Measurements from ENCODE around the gene PLAGL1. TPM values are rescaled to one million over a fixed set of nuclear protein-coding genes. Genes with fewer than 3 reads are reported as not detected.

Gene PLAGL1
- total and polyA plus RNA-seq, 2 of the 13 experiments (the other 11 are each of a cell fraction or from before 2014, with no cell fraction given), result 0.60 to 2.3 TPM

GRCh38 chr6:144055121-144055931 lies 47.3 kb upstream of the PLAGL1 start (continued):
- TF ChIP-seq HINFP (CRISPR knock-in tag; IDR thresholded peaks at IDR 0.05; ENCODE audit: low read depth) (no peak), ATF3 (CRISPR knock-in tag; IDR thresholded peaks at IDR 0.05) (no peak), ZNF567 (CRISPR knock-in tag; IDR thresholded peaks at IDR 0.05; ENCODE audit: borderline replicate concordance) (no peak), SRSF1 (optimal IDR thresholded peaks at IDR 0.05; ENCODE audit: low read depth, low read length) (no peak), TMF1 (CRISPR knock-in tag; IDR thresholded peaks at IDR 0.05; ENCODE audit: low read depth) (no peak), ZC3H4 (CRISPR knock-in tag; IDR thresholded peaks at IDR 0.05; ENCODE audit: borderline replicate concordance) (no peak)
- TF ChIP-seq, protein P1, sequence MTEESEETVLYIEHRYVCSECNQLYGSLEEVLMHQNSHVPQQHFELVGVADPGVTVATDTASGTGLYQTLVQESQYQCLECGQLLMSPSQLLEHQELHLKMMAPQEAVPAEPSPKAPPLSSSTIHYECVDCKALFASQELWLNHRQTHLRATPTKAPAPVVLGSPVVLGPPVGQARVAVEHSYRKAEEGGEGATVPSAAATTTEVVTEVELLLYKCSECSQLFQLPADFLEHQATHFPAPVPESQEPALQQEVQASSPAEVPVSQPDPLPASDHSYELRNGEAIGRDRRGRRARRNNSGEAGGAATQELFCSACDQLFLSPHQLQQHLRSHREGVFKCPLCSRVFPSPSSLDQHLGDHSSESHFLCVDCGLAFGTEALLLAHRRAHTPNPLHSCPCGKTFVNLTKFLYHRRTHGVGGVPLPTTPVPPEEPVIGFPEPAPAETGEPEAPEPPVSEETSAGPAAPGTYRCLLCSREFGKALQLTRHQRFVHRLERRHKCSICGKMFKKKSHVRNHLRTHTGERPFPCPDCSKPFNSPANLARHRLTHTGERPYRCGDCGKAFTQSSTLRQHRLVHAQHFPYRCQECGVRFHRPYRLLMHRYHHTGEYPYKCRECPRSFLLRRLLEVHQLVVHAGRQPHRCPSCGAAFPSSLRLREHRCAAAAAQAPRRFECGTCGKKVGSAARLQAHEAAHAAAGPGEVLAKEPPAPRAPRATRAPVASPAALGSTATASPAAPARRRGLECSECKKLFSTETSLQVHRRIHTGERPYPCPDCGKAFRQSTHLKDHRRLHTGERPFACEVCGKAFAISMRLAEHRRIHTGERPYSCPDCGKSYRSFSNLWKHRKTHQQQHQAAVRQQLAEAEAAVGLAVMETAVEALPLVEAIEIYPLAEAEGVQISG (CRISPR knock-in tag; IDR thresholded peaks at IDR 0.05), result no peak
- TF ChIP-seq, protein P2, sequence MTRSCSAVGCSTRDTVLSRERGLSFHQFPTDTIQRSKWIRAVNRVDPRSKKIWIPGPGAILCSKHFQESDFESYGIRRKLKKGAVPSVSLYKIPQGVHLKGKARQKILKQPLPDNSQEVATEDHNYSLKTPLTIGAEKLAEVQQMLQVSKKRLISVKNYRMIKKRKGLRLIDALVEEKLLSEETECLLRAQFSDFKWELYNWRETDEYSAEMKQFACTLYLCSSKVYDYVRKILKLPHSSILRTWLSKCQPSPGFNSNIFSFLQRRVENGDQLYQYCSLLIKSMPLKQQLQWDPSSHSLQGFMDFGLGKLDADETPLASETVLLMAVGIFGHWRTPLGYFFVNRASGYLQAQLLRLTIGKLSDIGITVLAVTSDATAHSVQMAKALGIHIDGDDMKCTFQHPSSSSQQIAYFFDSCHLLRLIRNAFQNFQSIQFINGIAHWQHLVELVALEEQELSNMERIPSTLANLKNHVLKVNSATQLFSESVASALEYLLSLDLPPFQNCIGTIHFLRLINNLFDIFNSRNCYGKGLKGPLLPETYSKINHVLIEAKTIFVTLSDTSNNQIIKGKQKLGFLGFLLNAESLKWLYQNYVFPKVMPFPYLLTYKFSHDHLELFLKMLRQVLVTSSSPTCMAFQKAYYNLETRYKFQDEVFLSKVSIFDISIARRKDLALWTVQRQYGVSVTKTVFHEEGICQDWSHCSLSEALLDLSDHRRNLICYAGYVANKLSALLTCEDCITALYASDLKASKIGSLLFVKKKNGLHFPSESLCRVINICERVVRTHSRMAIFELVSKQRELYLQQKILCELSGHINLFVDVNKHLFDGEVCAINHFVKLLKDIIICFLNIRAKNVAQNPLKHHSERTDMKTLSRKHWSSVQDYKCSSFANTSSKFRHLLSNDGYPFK (CRISPR knock-in tag; IDR thresholded peaks at IDR 0.05; ENCODE audit: borderline replicate concordance), result no peak
- TF ChIP-seq, protein P3, sequence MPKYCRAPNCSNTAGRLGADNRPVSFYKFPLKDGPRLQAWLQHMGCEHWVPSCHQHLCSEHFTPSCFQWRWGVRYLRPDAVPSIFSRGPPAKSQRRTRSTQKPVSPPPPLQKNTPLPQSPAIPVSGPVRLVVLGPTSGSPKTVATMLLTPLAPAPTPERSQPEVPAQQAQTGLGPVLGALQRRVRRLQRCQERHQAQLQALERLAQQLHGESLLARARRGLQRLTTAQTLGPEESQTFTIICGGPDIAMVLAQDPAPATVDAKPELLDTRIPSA (CRISPR knock-in tag; IDR thresholded peaks at IDR 0.05; ENCODE audit: borderline replicate concordance), result no peak
